GM04504 (cell line): ENCODE data around the gene CAMKV.
"Not testable (repeated sequence)": the region's sequence is repeated elsewhere in the genome, so short reads cannot be mapped to it uniquely, and the experiment has no call there.

ENCODE experiments used
- DNase-seq: peaks from one replicate; pipeline ENCODE4 v3.0.0-alpha.2; 2012; ENCODE audit warnings: low read depth

The CAMKV gene

GRCh38 chr3:49869525-49870126, at the start of gene CAMKV:
CAMKV (minus strand) TSS chr3:49869906; CDS start chr3:49862388, 7,518 bp downstream.
- no peak for DNase-seq

- not testable (repeated sequence) for DNase-seq
Observed at GRCh38 chr3:49917806-49918590, 48.3 kb upstream of the CAMKV start.

- DNase-seq, result no peak
Observed at GRCh38 chr3:49916686-49917085, 47.0 kb upstream of the CAMKV start.

- no peak for DNase-seq
Observed at GRCh38 chr3:49914906-49915305, 45.2 kb upstream of the CAMKV start.

- no peak for DNase-seq
Observed at GRCh38 chr3:49912881-49913281, 43.2 kb upstream of the CAMKV start.

- no peak for DNase-seq
Observed at GRCh38 chr3:49911611-49912010, 41.9 kb upstream of the CAMKV start.

GRCh38 chr3:49911124-49911420, 41.4 kb upstream of the CAMKV start:
- DNase-seq, result no peak

GRCh38 chr3:49910409-49911123, 40.9 kb upstream of the CAMKV start:
- DNase-seq, result no peak

GRCh38 chr3:49908373-49909199, 38.9 kb upstream of the CAMKV start:
- no peak for DNase-seq

GRCh38 chr3:49906073-49906743, 36.5 kb upstream of the CAMKV start:
- no peak for DNase-seq

GRCh38 chr3:49904448-49904847, 34.7 kb upstream of the CAMKV start:
- not testable (repeated sequence) for DNase-seq

GRCh38 chr3:49903451-49904424, 34.0 kb upstream of the CAMKV start, which contains the start of gene MST1R:
MST1R (minus strand) TSS chr3:49903873; CDS start chr3:49903609, 264 bp downstream.
- no peak for DNase-seq

- no peak for DNase-seq
Observed at GRCh38 chr3:49902511-49903345, 33.0 kb upstream of the CAMKV start.

- no peak for DNase-seq
Observed at GRCh38 chr3:49901366-49902339, 31.9 kb upstream of the CAMKV start.

GRCh38 chr3:49900491-49901153, 30.9 kb upstream of the CAMKV start:
- no peak for DNase-seq

GRCh38 chr3:49899815-49900214, 30.1 kb upstream of the CAMKV start:
- DNase-seq, result no peak

- no peak for DNase-seq
Observed at GRCh38 chr3:49898991-49899390, 29.3 kb upstream of the CAMKV start.

- DNase-seq, result no peak
Observed at GRCh38 chr3:49896345-49896744, 26.6 kb upstream of the CAMKV start.
